ENCODE measurements around the gene FAM43A.

The FAM43A gene, protein sequence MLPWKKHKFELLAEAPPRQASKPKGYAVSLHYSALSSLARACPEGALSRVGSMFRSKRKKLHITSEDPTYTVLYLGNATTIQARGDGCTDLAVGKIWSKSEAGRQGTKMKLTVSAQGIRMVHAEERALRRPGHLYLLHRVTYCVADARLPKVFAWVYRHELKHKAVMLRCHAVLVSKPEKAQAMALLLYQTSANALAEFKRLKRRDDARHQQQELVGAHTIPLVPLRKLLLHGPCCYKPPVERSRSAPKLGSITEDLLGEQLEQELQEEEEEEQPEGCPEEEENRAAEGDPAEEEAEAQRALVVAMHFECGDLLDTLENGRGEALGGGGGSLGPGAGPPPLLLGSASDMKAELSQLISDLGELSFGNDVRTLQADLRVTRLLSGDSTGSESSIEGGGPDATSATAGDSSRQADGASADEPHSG

DNA sequence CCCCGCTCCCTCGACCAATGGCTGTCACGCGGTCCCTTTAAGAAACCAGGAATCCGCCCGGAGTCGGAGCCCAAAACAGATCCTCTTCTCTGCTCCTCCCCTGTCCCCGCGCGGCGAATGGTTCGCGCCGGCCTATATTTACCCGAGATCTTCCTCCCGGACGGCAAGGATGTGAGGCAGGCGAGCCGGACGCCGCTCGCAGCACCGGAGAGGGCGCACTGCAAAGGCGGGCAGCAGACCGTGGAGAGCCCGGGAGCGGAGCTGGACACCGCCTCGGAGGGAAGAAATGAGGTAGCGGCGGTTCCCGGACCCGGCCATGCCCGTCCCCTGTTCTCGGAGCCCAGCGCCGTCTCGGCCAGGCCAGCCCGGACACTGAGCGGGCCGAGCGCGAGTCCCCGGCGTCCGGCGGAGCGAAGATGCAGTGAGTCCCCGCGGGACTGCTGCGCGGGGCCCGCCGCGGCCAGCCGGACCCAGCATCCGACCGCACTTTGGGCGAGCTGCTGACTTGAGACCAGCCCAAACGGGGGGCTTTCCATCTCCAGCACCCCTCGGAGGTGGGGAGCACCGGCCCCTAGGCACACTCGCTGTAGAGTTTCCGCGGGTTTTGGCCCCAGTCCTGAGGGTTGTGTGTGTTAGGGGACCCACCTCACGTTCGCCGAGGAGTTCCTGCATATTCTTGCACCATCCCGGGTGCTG lies at the start of gene FAM43A:
FAM43A (plus strand) TSS at position 166 of the 696 bp plus-strand sequence. CDS start 944 bp downstream, outside the sequence.
- peak; percentile 85 to 87 for DNase-seq

DNA sequence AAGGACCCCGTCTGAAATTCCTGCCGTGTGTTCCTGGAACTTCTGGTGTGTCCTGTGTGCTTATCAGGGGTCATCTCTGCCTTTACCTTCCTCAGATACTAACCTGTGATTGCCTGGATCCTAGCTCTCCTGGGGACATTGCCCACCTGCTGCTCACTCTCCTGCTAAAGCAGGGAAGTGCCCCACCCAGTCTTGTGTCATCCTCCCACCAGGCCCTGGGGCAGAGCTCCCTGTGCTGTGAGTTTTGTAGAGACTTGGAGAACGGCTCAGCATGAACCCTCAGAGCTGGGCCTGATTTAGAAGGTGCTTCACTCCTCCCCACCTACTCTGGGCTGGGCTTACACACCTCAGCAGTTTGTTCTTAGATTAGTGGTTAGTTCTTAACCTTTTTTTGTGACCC lies 48.6 kb upstream of the FAM43A start:
- no peak for DNase-seq

DNA sequence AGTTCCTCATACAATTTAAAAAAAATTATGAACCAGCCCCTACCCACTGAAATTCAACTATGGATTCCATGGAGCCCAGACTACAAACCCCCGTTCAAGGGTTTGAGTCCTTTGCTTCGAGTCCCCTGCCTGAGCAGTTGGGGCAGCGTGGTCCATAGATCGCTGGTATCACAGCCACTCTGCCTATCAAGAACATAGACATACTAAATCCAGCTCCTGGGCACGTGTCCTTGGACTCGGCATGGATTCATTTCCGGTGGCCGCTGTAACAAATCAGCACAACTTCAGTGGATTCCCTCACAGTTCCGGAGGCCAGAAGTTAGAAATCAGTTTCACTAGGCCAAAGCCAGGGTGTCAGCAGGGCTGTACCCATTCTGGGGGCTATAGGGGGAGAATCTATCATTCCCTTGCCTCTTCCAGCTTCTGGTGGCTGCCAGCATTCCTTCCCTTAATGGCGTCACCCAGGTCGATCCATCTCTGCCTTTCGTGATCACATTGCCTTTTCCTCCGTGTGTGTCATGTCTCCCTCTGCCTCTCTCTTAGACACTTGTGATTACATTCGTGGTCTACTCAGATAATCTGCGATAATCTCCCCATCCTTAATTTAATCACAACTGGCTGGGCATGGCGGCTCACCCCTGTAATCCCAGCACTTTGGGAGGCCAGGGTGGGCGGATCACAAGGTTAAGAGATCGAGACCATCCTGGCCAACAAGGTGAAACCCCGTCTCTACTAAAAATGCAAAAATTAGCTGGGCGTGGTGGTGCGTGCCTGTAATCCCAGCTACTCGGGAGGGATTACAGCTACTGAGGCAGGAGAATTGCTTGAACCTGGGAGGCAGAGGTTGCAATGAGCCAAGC lies 47.9 kb upstream of the FAM43A start:
- no peak for DNase-seq

DNA sequence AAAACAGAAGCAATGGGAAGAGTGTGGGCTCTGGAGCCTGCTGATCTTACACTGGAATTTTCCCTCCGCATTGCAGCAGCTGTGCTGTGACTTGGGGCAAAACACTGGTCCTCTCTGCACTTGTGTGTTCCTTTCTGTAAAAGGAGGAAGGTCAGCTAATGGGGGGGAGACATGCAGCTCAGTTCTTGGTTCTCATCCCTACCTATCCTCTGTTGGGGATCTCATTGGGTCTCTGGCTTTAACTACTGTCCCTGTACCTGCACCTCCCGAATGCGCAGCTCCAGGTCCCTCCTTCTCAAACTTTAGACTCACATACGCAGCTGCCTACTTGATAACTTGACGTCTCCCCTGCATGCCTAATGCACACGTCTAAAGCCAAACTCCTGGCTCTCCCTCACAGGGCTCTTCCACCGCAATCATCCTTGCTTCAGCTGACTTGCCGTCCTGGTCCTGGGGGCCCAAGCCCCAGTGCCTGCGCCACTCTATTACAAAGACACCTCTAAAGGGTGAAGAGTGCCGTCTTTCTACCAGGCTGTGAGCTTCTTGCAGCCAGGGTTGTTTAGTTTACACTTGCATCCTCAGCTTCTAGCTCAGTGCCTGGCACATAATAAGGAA lies 46.6 kb upstream of the FAM43A start:
- no peak for DNase-seq

DNA sequence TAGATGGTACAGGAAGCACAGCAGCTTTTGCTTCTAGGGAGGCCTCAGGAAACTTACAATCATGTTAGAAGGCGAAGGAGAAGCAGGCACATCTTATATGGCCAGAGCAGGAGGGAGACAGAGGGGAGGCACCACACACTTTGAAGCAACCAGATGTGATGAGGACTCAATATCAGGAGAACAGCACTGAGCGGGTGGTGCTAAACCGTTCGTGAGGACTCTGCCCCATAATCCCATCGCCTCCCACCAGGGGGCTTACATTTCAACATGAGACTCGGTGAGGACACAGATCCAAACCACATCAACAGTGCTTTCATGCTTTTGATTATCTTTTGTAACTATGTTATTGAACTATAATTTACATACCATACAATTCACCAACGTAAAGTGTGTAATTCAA lies 44.9 kb upstream of the FAM43A start:
- DNase-seq: peak; percentile 21 to 33

DNA sequence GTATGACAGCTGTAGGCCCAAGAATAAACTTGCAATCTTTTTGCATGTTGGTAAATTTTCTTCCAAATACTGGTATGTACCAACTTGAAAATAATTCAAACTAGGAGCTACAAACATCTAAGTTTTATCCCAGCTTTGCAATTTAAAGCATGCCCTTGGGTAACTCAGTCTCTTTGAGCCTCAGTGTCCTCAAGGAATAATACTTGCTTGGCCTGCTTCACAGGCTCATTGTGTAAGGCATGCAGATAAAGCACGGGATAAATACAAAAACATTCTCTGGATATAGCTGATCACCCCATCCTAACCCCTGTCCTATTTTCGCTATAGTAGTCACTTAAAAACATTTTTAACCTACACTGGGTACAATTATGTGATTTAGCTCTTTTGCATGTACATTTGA lies 42.9 kb upstream of the FAM43A start:
- DNase-seq: no peak

DNA sequence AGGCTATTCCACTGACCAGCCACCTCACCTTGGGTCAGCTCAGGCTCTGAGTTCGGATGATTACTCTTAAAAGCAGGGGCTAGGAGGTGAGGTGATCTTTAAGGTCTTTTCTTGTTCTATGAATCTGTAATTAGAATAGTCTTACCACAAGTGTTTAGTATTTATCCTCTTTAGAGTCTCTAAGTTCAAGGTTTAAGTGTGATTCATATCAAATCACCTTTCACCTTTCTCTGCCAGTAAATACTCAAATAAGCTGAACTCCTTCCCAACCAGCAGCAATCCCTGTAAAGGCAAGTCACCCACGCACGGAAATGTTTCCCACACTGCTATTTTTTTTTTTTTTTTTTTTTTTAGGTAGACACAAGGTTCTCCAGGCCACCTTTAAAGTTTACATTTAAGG lies 37.9 kb upstream of the FAM43A start:
- DNase-seq: no peak

DNA sequence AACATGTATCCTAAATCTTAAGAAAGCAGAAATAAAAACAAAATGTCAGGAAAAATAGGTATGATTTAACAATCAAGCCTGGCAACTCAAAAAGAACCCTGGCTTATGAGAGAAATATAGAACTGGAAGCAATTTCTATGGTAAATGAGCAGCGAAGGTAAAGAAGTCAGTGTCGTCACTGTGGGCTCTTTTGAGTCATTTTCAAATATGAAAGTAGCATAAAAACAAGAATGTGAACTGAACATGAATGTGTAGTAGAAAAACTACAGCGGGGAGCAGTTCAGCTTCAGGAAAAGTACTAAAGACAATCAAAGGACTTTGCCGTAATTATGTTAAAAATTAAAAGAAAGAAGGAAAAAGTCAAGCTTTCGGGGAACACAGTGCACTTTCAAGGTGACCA lies 31.2 kb upstream of the FAM43A start:
- no peak for DNase-seq

DNA sequence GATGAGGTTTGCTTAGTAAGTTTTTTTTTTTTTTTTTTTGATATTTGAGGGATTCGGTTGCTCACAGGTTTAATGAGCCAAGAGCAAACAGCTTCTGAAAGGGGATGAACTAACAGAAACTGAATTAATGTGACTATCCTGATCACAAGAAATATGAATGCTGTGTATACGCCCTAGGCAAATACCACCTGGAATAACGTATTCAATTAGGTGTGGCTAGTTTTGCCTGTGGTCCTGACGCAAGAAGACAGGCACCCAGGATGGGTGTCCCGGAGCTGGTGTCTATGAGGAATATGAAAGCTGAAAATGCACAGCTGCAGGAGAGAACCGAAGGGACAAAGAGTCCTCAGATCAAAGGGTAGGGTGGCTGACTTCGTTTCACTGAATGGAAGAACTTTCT lies 28.2 kb upstream of the FAM43A start:
- no peak for DNase-seq

DNA sequence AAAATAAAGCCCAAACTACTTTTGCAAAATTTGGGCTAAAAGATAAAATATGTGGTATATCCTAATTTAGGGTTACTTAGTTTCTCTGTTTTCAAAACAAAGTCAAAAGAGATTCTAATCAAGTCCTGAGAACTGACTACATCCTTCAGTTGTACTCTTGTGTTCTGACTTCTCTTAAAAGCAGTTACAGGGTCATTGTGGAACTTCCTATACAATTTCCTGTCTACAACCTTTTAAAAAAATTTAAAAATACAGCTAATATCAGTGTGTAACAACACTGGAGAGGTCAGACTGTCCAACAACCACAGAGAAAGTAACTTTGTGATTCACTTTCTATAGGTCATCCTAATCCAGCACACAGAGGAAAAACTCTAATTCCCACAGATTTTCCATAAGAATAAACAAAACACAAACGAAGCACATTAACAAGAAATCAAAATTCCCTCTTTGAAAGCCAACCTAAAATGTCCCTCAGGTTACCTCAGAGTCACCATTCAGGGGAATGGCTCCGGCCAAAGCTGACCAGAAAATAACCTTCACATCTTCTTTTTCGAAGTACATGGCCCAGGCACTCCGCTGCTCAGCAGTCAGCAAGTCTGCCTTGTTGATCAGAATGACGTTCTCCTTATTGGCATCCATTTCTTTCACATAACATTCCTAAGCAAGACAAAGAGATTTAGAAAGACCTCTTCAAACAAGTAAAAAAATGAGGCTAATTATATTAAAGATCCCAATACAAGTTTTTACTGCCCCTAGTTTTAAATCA lies 27.0 kb upstream of the FAM43A start:
- DNase-seq: no peak

DNA sequence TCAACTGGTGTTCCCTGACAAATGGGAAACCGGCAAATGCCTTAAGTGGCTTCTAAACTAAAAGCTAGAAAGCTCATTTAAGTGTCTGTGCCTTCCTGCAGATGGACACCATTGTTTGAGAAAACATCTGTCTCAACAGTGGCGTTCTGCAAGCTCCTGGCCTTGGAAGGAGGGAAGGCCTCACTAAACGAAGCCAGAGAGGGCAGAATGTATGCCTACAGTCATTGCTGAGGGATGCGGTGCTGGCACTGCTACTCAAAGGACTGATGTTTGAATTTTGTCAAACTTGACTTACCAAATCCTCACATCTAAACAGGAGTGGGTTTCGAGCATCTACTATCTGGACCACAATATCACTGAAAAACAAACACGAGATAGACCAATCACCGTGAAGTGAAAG lies 25.9 kb upstream of the FAM43A start:
- DNase-seq: no peak

DNA sequence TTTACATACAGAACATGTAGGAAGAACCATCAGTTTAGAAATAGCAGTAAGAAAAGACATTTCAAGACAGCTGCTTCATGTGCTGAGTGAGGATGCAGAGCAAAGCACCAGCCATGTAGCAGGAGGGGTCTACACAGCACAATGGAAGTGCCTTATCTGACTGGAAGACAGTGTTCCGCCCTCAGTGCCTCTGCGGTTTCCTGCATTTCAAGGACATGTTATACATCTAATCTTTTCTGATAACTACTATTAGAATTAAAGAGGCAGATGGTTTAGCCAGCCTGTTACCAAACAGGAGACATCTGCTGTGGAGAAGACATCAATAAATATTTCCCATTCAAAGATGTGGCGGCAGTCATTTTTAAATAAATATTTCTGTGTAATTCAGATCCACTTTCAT lies 24.3 kb upstream of the FAM43A start:
- no peak for DNase-seq

DNA sequence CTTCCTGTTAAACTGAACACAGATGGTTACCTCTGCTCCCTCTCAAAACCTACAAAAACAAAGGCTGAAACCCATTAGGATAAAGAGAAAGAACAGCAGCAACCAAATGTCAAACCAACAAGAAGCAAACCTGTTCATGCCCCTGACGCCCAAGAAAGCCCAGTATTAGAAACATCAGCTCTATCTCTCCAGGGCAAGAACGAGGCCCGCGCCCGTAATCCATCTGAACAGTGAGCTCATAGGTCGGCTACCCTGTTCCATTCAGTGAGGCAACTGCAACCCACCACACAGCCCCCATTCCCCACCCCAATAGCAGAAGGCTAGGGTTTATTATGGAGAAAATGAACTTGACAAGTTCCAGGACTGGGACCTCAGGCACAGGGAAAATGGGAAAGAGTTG lies 23.7 kb upstream of the FAM43A start:
- DNase-seq: no peak

DNA sequence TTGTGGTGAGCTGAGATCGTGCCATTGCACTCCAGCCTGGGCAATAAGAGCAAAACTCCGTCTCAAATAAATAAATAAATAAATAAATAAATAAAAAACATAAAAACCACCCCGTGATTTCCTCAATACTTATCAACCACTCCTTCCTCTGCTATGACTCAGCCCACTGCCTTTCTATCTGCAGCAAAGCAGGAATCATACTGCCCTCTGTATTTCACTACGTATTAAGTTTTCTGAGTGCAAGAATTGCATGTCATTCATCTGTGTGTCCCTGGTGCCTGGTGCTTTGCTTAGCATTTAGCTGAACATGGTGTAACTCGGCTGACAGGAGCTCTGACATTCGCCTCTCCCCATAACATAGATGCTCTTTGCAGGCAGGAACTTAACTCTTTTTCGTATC lies 20.8 kb upstream of the FAM43A start:
- DNase-seq: no peak

DNA sequence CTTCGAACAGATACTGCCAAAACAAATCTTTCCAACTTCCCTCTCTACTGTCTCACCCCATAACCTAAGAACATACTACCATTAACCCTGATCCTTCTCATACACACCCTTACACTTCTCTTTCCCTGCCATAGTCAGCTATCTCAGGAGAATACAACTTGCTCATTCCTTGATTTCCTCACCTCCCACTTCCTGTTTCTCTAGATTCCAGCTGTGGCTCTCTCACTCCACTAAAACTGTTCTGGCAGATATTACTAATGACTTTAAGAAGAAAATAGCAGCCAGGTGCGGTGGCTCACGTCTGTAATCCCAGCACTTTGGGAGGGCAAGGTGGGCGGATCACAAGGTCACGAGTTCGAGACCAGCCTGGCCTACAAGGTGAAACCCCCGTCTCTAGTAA lies 18.3 kb upstream of the FAM43A start:
- no peak for DNase-seq

DNA sequence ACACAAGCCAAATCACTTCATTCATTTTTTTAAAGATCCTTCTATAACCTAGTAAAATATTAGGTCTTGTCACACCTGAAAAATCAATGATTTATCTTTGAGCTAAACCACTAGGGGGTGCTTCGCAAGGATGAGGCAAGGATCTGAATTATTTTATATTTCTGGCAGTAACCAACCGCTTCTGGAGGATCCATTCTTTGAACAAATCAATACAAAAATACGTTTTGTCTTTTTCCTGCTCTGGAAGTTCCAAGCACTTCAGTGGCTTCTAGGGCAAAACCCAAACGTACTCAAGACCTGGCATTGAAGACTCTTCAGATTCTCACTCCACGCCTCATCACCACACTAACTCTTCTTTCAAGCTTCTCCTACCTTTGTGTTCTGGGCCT lies 14.2 kb upstream of the FAM43A start:
- peak; percentile 11 to 65 for DNase-seq

DNA sequence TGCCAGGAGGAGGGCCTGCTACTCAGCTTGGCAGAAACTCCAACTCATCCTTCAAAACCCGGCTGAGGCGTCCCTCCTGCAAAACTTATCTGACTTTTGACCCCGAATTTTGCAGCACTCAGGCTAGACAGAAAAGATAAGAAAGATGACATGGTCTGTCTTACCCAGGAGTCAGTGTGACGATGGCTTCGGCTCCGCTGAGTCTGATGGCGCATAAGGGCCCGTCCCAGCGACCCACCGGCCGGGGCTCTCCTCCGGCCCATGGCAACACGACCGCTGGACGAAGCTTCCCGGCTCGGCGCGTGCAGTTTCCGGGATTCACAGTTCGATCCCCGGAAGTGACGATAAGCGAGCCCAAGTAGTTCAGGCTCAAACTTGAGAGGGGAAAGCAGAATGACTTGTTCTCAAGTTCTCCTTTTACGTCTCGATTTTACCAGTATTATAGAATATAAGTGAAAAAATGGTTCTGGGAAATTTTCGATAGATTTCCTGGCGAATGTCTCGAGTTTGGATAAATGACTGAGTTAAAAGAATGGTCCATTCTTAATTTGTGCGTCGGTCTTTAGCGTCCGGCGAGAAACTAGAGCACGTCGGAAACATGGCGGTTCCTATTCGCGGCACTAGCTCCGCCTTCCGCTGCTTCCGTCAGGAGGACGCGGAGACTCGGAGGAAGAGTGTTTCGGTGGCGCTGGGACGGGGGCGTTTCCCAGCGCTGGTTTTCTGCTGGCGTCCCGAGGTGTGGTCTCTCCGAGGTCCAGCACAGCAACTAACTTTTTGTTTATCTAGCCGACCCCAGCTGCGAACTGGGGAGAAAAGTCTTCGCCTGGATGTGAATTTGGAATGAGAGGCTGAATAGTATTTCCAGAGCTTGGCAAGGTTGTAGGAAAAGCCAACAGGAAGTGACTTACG lies 13.5 kb upstream of the FAM43A start, which contains the start of gene LSG1:
LSG1 (minus strand) TSS at position 292 of the 909 bp plus-strand sequence; CDS start at position 263, 29 bp downstream.
- peak; percentile 89 to 92 for DNase-seq

DNA sequence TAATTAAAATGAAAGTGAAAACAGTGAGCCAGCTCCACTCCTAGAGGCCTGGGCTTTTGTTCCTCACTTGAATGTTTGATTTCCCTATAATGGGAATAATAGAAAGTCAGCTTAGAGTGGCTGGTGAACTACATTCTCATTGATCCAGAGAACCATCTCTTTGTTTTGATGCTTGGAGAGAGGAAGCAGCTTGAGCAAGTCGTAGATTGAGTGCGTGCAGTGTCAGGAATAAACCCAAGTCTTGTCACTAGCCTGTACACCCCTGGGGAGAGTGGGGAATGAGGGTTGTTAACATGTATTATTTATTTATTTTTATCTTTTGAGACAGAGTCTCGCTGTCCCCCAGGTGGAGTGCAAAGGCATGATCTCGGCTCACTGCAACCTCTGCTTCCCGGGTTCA lies 12.8 kb upstream of the FAM43A start:
- no peak for DNase-seq

DNA sequence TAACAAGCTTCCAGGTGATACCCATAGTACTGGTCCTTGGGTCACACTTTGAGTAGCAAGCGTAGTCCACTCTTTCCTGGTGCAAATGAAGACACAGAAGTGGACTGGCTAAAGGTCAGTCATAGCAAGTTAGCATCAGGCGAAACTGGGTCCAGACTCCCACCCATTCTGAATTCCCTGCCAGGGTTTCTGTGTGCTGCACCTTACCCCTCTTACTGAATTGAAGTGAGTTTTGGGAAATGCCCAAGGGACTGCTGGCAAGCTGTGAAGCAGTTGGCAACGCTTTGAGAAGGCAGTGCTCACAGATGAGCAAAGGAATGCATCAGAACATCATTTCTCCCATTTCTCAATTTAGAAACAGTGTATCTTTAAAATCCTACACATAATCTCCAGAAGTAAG lies 11.9 kb upstream of the FAM43A start:
- no peak for DNase-seq

DNA sequence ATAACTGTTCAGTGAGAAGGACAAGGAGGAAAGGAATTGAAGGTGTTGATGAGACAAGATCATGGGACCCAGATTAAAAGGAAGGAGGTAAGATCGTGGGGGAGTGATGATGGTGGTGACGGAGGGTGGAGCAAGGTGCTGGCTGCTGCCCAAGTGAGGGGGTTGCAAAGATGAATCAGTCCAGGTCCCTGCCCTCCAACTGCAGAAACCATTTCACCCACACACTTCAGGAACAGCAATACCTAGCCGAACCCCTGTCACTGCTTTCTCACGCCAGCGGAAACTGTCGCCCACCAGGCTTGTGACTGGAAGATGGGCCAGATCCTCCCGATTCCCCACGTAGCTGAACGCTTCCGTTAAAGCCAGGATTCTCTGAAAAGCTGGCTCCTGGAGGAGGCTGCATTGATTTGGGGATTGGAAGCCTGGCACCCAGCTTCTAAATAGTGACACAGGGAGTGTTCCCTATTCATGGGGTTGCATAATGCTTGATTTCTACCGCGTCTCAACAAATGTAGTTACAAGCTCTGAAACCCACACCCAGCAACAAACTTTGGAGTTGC lies 10.5 kb upstream of the FAM43A start:
- no peak for DNase-seq

DNA sequence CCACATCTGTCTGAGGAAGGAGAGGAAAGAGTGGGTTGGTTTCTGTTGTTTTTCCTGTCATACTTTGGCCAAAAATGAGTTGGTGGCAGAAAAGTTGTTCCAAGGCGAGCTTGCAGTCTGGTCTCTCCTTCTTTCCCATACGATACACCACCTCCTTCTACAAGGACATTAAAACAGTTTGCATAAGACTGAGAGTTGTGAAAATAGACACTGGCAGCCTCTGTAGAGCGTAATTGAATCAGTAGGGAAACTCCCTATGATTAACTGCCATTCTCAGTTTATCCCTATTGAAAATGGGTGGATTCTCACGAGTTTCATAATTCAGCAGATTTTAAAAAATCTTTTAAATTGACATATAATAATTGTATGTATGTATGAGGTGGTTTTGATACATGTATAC lies 10.0 kb upstream of the FAM43A start:
- no peak for DNase-seq
